AG04449 (cell line): ENCODE measurements around the gene NR6A1.

Experiments
- CTCF ChIA-PET: fragments of 350-600 bp; formaldehyde crosslinking; extraction: SDS; loops from one replicate; lab custom pipeline; 2021; ENCODE audit warnings: antibody characterized with exemption; lab: Yijun Ruan, JAX
- POLR2A ChIA-PET: fragments of 400-600, 350-600 bp; formaldehyde crosslinking; extraction: SDS; loops from one replicate; lab custom pipeline; 2020; ENCODE audit warnings: antibody characterized with exemption, inconsistent platforms; lab: Yijun Ruan, JAX
- DNase-seq: peaks from one replicate; pipeline ENCODE4 v3.0.0-alpha.2; 2010; ENCODE audit warnings: low read depth, low spot score
- H3K4me3 ChIP-seq: 2 replicates; pipeline ENCODE4 v1.5.1; 2011; ENCODE audit warnings: low read depth, mild to moderate bottlenecking, control low read depth, low read length
- TF ChIP-seq, protein P1 (sequence below): IDR thresholded peaks from one replicate; pipeline ENCODE4 v1.5.1; 2011; ENCODE audit warnings: mild to moderate bottlenecking, moderate library complexity, low read length, control low read depth, inconsistent platforms; ENCODE audit not compliant: insufficient read depth; ENCODE audit errors: missing control alignments

Gene NR6A1

GRCh38 chr9:124537926-124538325 lies 233.2 kb downstream of the NR6A1 start:
- POLR2A ChIA-PET, result no interaction called here
- H3K4me3 ChIP-seq, result no peak overlapping the region
- DNase-seq, result no peak
- CTCF ChIA-PET, result interaction anchor here (1.0 to 10.9 kb wide), 14 partner anchors 12 to 186 kb away, joined by 3 to 263 read pairs (median 7); partner anchors contain the start of gene PSMB7
- TF ChIP-seq, protein P1, sequence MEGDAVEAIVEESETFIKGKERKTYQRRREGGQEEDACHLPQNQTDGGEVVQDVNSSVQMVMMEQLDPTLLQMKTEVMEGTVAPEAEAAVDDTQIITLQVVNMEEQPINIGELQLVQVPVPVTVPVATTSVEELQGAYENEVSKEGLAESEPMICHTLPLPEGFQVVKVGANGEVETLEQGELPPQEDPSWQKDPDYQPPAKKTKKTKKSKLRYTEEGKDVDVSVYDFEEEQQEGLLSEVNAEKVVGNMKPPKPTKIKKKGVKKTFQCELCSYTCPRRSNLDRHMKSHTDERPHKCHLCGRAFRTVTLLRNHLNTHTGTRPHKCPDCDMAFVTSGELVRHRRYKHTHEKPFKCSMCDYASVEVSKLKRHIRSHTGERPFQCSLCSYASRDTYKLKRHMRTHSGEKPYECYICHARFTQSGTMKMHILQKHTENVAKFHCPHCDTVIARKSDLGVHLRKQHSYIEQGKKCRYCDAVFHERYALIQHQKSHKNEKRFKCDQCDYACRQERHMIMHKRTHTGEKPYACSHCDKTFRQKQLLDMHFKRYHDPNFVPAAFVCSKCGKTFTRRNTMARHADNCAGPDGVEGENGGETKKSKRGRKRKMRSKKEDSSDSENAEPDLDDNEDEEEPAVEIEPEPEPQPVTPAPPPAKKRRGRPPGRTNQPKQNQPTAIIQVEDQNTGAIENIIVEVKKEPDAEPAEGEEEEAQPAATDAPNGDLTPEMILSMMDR, result no peak

- ChIA-PET CTCF (interaction anchor here (1.0 to 10.9 kb wide), 19 partner anchors 11 to 409 kb away, joined by 3 to 263 read pairs (median 8); partner anchors contain the start of gene PSMB7), POLR2A (interaction anchor here (0.7 kb wide), 1 partner anchor 139 kb away, joined by 3 read pairs; no protein-coding TSS in a partner anchor)
- TF ChIP-seq, protein P1, result no peak
- DNase-seq, result no peak
- no peak overlapping the region for H3K4me3 ChIP-seq
Observed at GRCh38 chr9:124535846-124536245, 235.3 kb downstream of the NR6A1 start.

GRCh38 chr9:124532897-124533296 lies 238.2 kb downstream of the NR6A1 start:
- DNase-seq, result no peak
- H3K4me3 ChIP-seq, result no peak overlapping the region
- TF ChIP-seq, protein P1, result no peak
- CTCF ChIA-PET, result interaction anchor here (0.8 to 10.9 kb wide), 6 partner anchors 8 to 140 kb away, joined by 3 to 263 read pairs (median 48); partner anchors contain the start of gene PSMB7
- POLR2A ChIA-PET, result no interaction called here

DNA sequence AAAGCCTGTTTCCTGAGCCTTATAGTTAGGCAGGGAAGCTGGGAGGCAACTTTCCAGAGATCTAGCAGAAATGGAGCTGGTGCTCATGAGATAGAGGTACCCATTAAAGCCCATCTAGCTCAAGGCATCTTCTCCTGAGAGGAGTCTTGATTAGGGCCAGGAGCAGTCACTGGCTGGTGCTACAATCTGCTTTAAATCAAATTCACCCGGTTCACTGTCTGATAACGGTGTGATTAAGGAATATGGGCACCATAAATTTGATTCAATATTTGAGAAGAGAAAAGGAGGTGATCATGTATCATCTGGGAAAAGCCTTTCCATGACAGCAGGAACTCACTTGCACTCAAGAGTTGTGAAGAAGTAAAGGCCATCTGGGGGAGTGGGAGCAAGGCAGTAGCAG lies 240.0 kb downstream of the NR6A1 start:
- no peak for DNase-seq
- TF ChIP-seq, protein P1, result no peak
- CTCF ChIA-PET, result interaction anchor here (1.0 to 1.3 kb wide), 2 partner anchors 9 to 112 kb away, joined by 3 to 4 read pairs; no protein-coding TSS in a partner anchor
- no peak overlapping the region for H3K4me3 ChIP-seq
- POLR2A ChIA-PET, result no interaction called here

DNA sequence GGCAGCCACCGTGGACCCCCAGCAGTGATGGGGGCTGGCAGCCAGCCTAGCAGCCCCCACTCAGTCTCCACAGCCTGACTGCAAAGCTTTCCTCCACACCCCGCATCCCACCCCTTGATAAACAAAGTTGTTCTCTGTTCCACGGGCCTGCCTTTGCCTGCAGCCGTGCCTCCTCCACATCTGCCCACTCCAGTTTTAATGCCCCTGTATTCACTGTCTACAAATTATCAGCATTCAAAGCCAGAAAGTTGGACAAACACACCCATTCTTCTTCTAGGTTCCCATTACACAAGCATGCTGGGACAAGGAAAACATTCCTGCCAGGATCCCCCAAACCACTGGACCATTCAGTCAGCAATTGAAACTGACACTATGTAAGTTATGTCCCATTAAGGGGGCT lies 240.9 kb downstream of the NR6A1 start:
- TF ChIP-seq, protein P1, result no peak
- no peak overlapping the region for H3K4me3 ChIP-seq
- DNase-seq, result no peak
- ChIA-PET POLR2A (no interaction called here), CTCF (interaction anchor here (1.0 to 1.3 kb wide), 2 partner anchors 9 to 111 kb away, joined by 3 to 4 read pairs; no protein-coding TSS in a partner anchor)

DNA sequence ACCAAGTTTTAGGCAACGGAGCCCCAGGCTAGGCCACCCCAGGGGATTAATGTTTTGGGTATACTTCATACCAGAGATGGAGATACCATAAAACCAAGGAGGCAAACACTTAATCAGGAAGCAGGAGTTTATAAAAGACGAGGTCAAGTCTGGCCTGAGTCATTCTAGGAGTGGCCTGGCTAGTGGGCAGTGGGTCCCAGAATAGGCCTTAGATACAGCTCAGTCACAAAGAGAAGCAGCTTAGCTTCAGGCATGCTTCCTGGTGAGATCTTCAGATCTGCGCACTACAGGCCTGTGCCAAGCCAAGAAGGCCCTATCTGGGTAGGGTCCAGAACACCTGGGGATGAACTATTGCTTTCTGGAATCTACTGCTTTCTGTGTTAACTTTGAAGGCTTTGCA lies 243.3 kb downstream of the NR6A1 start:
- TF ChIP-seq, protein P1, result no peak
- no peak for DNase-seq
- ChIA-PET POLR2A (no interaction called here), CTCF (interaction anchor here (0.6 to 7.2 kb wide), 3 partner anchors 7 to 118 kb away, joined by 3 to 94 read pairs (median 3); no protein-coding TSS in a partner anchor)
- no peak overlapping the region for H3K4me3 ChIP-seq
